ENCODE data around the gene VEZT.
"Not testable (repeated sequence)": the region's sequence is repeated elsewhere in the genome, so short reads cannot be mapped to it uniquely, and the experiment has no call there.

VEZT gene

DNA sequence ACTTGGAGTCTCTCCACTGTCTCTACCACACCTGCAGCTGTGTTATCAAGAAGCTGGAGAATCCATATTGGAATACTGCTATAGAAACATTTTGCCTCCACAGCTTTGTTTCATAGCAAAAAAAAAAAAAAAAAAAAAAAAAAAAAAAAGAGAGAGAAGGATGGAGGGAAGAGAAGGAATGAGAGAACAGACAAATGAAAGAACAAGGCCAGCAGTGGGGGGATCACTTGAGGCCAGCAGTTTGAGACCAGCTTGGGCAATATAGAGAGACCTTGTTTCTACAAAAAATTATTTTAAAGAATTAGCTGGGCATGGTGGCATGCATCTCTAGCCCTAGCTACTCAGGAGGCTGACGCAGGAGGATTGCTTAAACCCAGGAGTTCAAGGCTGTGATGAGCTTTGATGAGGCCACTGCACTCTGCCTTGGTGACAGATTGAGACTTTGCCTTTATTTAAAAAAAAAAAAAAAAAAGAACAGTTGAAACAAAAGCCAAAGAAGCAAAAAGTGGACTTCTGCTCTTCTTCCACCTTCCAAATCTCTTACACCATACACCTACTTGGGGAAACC lies 8.1 kb downstream of the VEZT start:
- Mint-ChIP-seq H3K27me3 (no peaks in the 10 kb centered on the region), H3K27ac (no peak overlapping the region), H3K36me3 (ENCODE audit: low read depth) (peaks cover 38% of the 10 kb centered on the region), H3K9me3 (no peaks in the 10 kb centered on the region), H3K4me3 (no peak overlapping the region), H3K4me1 (ENCODE audit: low read depth) (peaks cover 47% of the 10 kb centered on the region)

DNA sequence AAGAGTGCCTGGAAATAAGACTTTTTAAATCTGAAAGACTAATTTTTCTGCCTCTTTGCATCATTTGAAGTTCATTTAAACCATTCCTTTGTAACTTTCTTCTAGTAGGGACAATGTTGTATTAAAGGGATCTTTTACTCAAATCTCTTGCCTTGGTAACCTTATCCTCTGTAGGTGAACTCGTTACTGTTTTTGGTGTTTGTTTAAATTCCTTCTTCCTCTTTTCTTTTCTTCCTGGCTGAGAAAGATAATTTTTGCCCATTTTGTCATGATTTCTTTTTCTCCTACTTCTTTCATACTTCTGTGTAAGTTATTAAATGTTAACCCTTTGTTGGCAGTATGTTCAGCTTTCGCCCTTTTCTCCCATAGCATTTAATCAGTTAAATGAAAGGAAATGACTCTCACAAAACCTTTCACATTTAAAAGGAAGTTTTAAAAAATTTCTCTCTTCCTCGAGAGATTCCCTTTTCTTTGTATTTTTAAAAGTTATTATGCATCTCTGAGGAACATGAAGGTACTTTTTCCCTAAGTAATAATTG lies 10.3 kb downstream of the VEZT start:
- H3K27me3 Mint-ChIP-seq: no peaks in the 10 kb centered on the region
- H3K4me3 Mint-ChIP-seq: no peak overlapping the region
- no peaks in the 10 kb centered on the region for H3K9me3 Mint-ChIP-seq
- peaks cover 39% of the 10 kb centered on the region for H3K36me3 Mint-ChIP-seq (ENCODE audit: low read depth)
- H3K4me1 Mint-ChIP-seq (ENCODE audit: low read depth): peaks cover 43% of the 10 kb centered on the region
- H3K27ac Mint-ChIP-seq: no peak overlapping the region

DNA sequence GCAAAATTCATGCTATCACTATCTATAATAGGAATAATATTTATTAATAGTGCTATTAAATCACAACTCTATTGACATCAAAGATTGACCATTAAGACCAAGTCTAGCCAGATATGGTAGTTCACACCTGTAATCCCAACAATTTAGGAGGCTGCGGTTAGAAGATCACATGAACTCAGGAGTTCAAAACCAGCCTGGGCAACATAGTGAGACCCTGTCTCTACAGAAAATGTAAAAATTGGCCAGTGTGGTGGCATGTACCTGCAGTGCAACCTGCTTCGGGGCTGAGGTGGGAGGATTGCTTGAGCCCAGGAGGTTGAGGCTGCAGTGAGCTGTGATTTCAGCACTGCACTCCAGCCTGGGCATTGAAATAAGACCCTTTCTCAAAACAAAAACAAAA lies 11.0 kb downstream of the VEZT start:
- Mint-ChIP-seq H3K4me3 (no peak overlapping the region), H3K27ac (no peak overlapping the region), H3K4me1 (ENCODE audit: low read depth) (peaks cover 43% of the 10 kb centered on the region), H3K27me3 (no peaks in the 10 kb centered on the region), H3K9me3 (no peaks in the 10 kb centered on the region), H3K36me3 (ENCODE audit: low read depth) (peaks cover 38% of the 10 kb centered on the region)

DNA sequence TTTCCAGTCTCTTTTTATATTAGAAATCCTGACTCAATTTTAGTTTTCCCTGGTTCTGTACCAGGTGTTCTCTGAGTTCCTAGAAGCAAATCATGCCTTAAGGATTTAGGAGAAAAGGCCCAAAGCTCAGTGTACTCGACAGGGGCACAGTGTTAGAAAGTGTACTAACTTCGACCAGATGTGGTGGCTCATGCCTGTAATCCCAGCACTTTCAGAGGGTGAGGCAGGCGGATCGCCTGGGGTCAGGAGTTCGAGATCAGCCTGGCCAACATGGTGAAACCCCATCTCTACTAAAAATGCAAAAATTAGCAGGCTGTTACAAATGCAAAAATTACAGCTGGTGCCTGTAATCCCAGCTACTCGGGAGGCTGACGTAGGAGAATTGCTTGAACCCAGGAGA lies 12.0 kb downstream of the VEZT start:
- no peak overlapping the region for H3K4me3 Mint-ChIP-seq
- peaks cover 33% of the 10 kb centered on the region for H3K4me1 Mint-ChIP-seq (ENCODE audit: low read depth)
- no peaks in the 10 kb centered on the region for H3K9me3 Mint-ChIP-seq
- no peaks in the 10 kb centered on the region for H3K27me3 Mint-ChIP-seq
- no peak overlapping the region for H3K27ac Mint-ChIP-seq
- peaks cover 30% of the 10 kb centered on the region for H3K36me3 Mint-ChIP-seq (ENCODE audit: low read depth)

DNA sequence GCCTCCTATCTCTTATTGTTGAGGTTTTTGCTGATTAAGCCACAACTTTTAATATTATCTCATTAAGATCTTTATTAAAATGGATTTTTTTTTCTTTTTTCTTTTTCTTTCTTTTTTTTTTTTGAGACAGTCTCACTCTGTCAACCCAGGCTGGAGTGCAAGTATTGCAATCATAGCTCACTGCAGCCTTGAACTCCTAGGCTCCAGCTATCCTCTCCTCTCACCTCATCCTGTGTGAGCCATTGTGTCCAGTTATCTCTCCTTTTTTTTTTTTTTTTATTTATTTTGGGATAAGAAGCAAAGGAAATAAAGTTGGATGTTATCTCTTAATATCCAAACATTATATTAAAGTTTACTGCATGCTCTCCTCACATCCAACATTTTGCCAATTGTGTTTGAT lies 12.7 kb downstream of the VEZT start:
- Mint-ChIP-seq H3K36me3 (ENCODE audit: low read depth) (peaks cover 27% of the 10 kb centered on the region), H3K27me3 (no peaks in the 10 kb centered on the region), H3K27ac (no peak overlapping the region), H3K9me3 (no peaks in the 10 kb centered on the region), H3K4me1 (ENCODE audit: low read depth) (peaks cover 28% of the 10 kb centered on the region), H3K4me3 (no peak overlapping the region)

DNA sequence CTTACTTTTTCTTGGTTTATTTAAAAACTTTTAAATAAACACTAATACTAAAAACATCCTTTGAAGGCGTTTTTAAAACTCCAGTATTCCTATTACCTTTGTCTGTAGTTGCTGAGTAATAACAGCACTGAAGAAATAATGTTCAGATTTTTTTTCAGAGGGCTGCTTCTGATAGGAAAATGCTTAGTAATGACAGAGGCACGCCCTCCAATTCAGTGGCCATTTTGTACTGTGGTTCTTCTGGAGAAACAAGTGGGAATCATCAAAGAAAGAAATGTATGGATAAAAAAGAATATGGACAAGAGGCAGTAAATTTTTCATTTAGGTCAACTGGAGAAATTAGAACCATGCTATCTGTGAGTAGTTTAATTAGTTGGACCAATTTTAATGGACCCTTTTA lies 13.6 kb downstream of the VEZT start:
- Mint-ChIP-seq H3K9me3 (no peaks in the 10 kb centered on the region), H3K4me3 (no peak overlapping the region), H3K27ac (no peak overlapping the region), H3K4me1 (ENCODE audit: low read depth) (peaks cover 21% of the 10 kb centered on the region), H3K36me3 (ENCODE audit: low read depth) (peaks cover 20% of the 10 kb centered on the region), H3K27me3 (no peaks in the 10 kb centered on the region)

DNA sequence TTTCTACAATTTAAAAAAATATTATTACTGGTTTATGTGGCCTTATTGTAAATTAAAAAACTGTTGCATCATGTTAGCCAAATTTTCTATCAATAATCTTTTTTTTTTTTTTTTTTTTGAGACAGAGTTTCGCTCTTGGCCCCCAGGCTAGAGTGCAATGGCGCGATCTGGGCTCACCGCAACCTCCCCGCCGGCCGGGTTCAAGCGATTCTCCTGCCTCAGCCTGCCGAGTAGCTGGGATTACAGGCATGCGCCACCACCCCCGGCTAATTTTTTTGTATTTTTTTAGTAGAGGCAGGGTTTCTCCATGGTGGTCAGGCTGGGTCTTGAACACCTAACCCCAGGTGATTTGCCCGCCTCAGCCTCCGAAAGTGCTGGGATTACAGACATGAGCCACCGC lies 16.6 kb downstream of the VEZT start:
- not testable (repeated sequence) for H3K27ac Mint-ChIP-seq, H3K4me3 Mint-ChIP-seq, H3K9me3 Mint-ChIP-seq, H3K27me3 Mint-ChIP-seq
- Mint-ChIP-seq H3K36me3 (ENCODE audit: low read depth) (peaks cover 24% of the 10 kb centered on the region), H3K4me1 (ENCODE audit: low read depth) (peaks cover 21% of the 10 kb centered on the region)

DNA sequence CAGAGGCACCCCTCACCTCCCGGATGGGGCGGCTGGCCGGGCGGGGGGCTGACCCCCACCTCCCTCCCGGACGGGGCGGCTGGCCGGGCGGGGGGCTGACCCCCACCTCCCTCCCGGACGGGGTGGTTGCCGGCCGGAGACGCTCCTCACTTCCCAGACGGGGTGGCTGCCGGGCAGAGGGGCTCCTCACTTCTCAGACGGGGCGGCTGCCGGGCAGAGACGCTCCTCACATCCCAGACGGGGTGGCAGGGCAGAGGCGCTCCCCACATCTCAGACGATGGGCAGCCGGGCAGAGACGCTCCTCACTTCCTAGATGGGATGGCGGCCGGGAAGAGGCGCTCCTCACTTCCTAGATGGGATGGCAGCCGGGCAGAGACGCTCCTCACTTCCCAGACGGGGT lies 18.0 kb downstream of the VEZT start:
- not testable (repeated sequence) for H3K9me3 Mint-ChIP-seq, H3K27me3 Mint-ChIP-seq, H3K27ac Mint-ChIP-seq, H3K4me3 Mint-ChIP-seq
- Mint-ChIP-seq H3K36me3 (ENCODE audit: low read depth) (peaks cover 19% of the 10 kb centered on the region), H3K4me1 (ENCODE audit: low read depth) (peaks cover 27% of the 10 kb centered on the region)

DNA sequence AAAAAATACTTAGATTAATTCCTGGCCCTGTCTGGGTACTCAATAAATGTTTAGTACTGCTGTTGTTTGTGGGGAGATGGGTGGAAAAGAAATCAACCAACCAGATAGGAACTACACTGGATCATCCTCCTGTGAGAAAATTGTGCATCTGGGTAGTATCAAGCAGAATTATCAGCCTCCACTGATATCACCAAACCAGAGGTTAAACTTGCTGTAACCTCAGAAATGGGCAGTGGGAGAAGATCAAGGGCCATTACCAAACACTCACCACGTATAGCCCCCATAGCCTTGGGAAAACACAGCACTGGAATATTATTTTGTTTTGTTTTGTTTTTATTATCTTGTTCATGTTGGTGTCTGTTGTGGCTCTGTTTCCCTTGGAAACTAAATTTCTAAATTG lies 19.7 kb downstream of the VEZT start:
- Mint-ChIP-seq H3K27ac (no peak overlapping the region), H3K27me3 (no peaks in the 10 kb centered on the region), H3K4me1 (ENCODE audit: low read depth) (peaks cover 19% of the 10 kb centered on the region), H3K36me3 (ENCODE audit: low read depth) (peaks cover 25% of the 10 kb centered on the region), H3K4me3 (no peak overlapping the region), H3K9me3 (no peaks in the 10 kb centered on the region)

DNA sequence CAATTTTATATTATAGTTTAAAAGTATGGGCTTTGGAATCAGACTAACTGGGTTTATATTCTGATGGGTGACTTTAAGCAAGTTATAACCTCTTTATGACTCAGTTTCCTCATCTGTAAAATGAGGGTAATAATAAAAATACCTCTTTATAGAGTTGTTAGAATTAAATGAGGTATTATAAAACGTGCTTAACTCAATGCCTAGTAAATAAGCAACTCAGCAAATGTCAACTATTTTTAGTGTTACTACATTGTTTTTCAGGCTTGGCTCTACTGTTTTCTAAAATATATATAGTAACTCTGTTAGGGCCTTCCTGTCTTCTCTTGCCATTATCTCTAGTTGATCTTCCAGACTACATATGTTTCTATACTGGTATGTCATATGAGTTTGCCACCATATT lies 20.5 kb downstream of the VEZT start:
- Mint-ChIP-seq H3K27me3 (no peaks in the 10 kb centered on the region), H3K36me3 (ENCODE audit: low read depth) (peaks cover 27% of the 10 kb centered on the region), H3K4me3 (no peak overlapping the region), H3K4me1 (ENCODE audit: low read depth) (peaks cover 19% of the 10 kb centered on the region), H3K27ac (no peak overlapping the region), H3K9me3 (no peaks in the 10 kb centered on the region)

DNA sequence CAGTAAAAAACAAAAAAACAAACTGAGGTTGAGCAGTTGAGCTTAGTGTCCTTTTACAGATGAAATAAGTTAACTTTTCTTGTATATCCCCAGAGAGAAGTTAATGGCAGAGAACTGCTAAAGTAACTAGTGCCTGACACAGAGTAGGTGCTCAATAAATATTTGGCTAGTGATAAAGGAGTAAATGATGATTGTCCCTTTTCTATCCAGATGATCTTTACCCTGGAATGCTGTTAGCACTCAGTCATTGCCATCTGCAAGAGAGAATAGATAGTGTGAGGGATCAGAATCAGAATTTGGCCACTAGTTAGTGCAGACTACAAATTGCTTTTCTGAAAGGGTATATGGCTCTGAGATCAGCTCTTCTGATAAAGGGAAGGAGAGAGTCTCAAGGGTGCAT lies 21.6 kb downstream of the VEZT start:
- Mint-ChIP-seq H3K27me3 (no peaks in the 10 kb centered on the region), H3K4me1 (ENCODE audit: low read depth) (peaks cover 19% of the 10 kb centered on the region), H3K36me3 (ENCODE audit: low read depth) (peaks cover 38% of the 10 kb centered on the region), H3K4me3 (no peak overlapping the region), H3K27ac (no peak overlapping the region), H3K9me3 (no peaks in the 10 kb centered on the region)

DNA sequence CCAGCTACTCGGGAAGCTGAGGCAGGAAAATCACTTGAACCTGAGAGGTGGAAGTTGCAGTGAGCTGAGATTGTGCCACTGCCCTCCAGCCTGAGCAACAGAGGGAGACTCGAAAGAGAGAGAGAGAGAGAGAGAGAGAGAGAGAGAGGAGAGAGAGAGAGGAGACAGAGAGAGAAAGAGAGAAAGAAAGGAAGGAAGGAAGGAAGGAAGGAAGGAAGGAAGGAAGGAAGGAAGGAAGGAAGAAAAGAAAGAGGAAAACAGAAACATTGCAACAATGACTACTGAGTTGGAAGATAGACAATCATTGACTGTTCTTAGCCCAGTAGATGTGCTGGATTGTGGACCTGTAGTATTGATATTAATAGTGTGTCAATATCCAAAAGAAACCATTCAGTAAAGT lies 22.2 kb downstream of the VEZT start:
- H3K27me3 Mint-ChIP-seq, H3K4me3 Mint-ChIP-seq, H3K9me3 Mint-ChIP-seq, H3K27ac Mint-ChIP-seq: not testable (repeated sequence)
- H3K4me1 Mint-ChIP-seq (ENCODE audit: low read depth): peaks cover 19% of the 10 kb centered on the region
- peaks cover 34% of the 10 kb centered on the region for H3K36me3 Mint-ChIP-seq (ENCODE audit: low read depth)

DNA sequence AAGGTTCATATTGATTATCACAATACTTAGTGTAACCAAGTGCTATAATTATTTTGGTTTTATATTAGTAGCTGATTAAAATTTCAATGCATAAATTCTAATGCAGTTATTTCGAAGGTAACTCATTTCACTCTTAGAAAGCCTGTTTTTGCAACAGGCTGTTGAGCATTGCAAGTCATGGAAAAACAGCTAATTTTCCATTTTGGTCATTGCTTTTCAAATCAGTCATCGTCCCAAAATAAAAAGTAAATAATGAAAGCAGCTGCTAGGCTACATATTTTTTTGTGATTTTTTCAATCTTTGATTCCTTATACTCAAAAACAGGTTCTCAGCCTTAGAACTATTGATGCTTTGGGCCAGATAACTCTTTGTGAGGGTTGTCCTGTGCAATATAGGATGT lies 22.9 kb downstream of the VEZT start:
- H3K27ac Mint-ChIP-seq: no peak overlapping the region
- H3K9me3 Mint-ChIP-seq: no peaks in the 10 kb centered on the region
- peaks cover 38% of the 10 kb centered on the region for H3K36me3 Mint-ChIP-seq (ENCODE audit: low read depth)
- no peak overlapping the region for H3K4me3 Mint-ChIP-seq
- H3K4me1 Mint-ChIP-seq (ENCODE audit: low read depth): peaks cover 19% of the 10 kb centered on the region
- no peaks in the 10 kb centered on the region for H3K27me3 Mint-ChIP-seq

DNA sequence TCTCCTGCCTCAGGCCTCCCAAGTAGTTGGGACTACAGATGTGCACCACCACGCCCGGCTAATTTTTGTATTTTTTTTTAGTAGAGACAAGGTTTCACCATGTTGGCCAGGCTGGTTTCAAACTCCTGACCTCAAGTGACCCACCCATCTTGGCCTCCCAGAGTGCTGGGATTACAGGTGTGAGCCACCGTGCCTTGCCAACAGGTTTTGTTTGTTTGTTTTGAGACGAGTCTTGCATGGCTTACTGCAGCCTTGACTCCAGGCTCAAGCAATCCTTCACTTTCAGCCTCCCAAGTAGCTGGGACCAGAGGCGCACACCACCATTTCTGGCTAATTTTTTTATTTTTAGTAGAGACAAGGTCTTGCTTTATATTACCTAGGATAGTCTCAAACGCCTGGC lies 23.5 kb downstream of the VEZT start:
- not testable (repeated sequence) for H3K9me3 Mint-ChIP-seq, H3K27me3 Mint-ChIP-seq, H3K4me3 Mint-ChIP-seq, H3K27ac Mint-ChIP-seq
- Mint-ChIP-seq H3K36me3 (ENCODE audit: low read depth) (peaks cover 39% of the 10 kb centered on the region), H3K4me1 (ENCODE audit: low read depth) (peaks cover 24% of the 10 kb centered on the region)

DNA sequence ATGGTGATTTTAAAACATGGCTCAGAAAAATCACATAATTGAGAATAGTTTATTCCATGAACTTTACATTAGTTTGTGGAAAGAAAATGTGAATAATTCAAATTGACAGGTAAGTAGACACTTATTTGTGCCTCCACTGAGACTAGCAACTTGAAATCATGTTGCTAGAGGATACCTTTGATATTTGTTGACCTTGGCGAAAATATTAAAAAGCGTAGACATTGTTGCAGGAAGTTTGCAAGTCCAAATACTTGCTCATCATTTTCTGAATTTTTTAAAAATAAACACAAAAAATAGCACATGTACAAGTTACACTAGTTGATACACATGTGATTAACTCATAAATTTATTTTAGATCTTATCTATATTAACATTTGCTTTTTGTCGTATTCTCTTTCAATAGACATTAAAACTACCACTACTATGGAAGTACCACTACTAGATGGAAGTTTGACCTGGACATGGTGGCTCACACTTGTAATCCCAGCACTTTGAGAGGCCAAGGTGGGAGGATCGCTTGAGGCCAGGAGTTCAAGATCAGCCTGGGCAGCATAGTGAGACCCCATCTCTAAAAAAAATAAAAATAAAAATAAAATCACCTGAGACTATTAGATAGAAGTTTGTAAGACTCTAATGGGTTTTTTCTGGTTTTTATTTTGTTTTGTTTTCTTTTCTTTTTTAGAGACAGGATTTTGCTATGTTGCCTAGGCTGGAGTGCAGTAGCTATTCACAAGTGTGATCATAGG lies 24.3 kb downstream of the VEZT start:
- Mint-ChIP-seq H3K4me3 (no peak overlapping the region), H3K9me3 (no peaks in the 10 kb centered on the region), H3K27me3 (no peaks in the 10 kb centered on the region), H3K36me3 (ENCODE audit: low read depth) (peaks cover 33% of the 10 kb centered on the region), H3K4me1 (ENCODE audit: low read depth) (peaks cover 25% of the 10 kb centered on the region), H3K27ac (no peak overlapping the region)
